Naive thymus-derived CD8-positive, alpha-beta T cell (primary cell): ENCODE data around the gene ALKBH1. TPM values are rescaled to one million over a fixed set of nuclear protein-coding genes. Genes with fewer than 3 reads are reported as not detected.
A peak's percentile ranks its signal among the peaks of the same experiment; 100 is the strongest.
"Not testable (repeated sequence)": the region's sequence is repeated elsewhere in the genome, so short reads cannot be mapped to it uniquely, and the experiment has no call there.

Source experiments
- ATAC-seq, 2 donors: fragments of 150-1000 bp; cut with Tn5 transposase in 1 of 2; sonication (Bioruptor Pico), chemical (Tn5 transposase) in 1 of 2; 1 replicate in 1 of 2; 2 replicates in 1 of 2; pipeline ENCODE4 v1.10.0; 2021; ENCODE audit warnings: mild to moderate bottlenecking in 2 of 2, moderate library complexity in 2 of 2
- POLR2A ChIA-PET: fragments of 350-600 bp; sonication (Branson Sonifier 250); formaldehyde crosslinking; loops from one replicate; lab custom pipeline; 2021; ENCODE audit warnings: antibody characterized with exemption; lab: Charles Lee
- DNase-seq, 10 donors: peaks; one replicate each; pipeline versions ENCODE4 v3.0.0 to v3.0.0-alpha.2; 2020 to 2022
- H3K27ac Mint-ChIP-seq, 10 donors: one replicate each; pipeline ENCODE4 v1.8.0; 2020 to 2022; ENCODE audit warnings: mild to moderate bottlenecking in 10 of 10, mixed read lengths in 10 of 10, moderate library complexity in 4 of 10, inconsistent platforms in 1 of 10
- H3K27me3 Mint-ChIP-seq, 5 donors: one replicate each; pipeline ENCODE4 v1.8.0; 2021 to 2022; ENCODE audit warnings: mixed read lengths in 5 of 5
- H3K36me3 Mint-ChIP-seq, 3 donors: one replicate each; pipeline ENCODE4 v1.8.0; 2020 to 2022; ENCODE audit warnings: mixed read lengths in 3 of 3, mild to moderate bottlenecking in 2 of 3, inconsistent platforms in 1 of 3
- H3K4me1 Mint-ChIP-seq, 4 donors: one replicate each; pipeline ENCODE4 v1.8.0; 2021 to 2022; ENCODE audit warnings: mixed read lengths in 4 of 4
- H3K4me3 Mint-ChIP-seq, 10 donors: one replicate each; pipeline ENCODE4 v1.8.0; 2020 to 2022; ENCODE audit warnings: mild to moderate bottlenecking in 10 of 10, mixed read lengths in 10 of 10, moderate library complexity in 6 of 10, inconsistent platforms in 1 of 10
- H3K9me3 Mint-ChIP-seq, 9 donors: one replicate each; pipeline ENCODE4 v1.8.0; 2020 to 2022; ENCODE audit warnings: mixed read lengths in 9 of 9, mild to moderate bottlenecking in 3 of 9, inconsistent platforms in 1 of 9, moderate library complexity in 1 of 9
- polyA plus RNA-seq, 3 donors: library from polyadenylated mRNA; unstranded; fragments of 300-500 nt; fragmentation: Illumina TruSeq; gene quantifications; one replicate each; pipeline ENCODE4 v1.2.3, GENCODE V29; 2021
- total RNA-seq, 8 experiments: library from RNA in 2 of 8; stranded (reverse) in 2 of 8; gene quantifications; one replicate each; pipeline ENCODE4 v1.2.3 and lab custom pipeline; 2021 to 2026

The ALKBH1 gene
- total and polyA plus RNA-seq, 5 experiments from 2014 or later, result 3.9 to 20.8 (median 7.0) TPM

DNA sequence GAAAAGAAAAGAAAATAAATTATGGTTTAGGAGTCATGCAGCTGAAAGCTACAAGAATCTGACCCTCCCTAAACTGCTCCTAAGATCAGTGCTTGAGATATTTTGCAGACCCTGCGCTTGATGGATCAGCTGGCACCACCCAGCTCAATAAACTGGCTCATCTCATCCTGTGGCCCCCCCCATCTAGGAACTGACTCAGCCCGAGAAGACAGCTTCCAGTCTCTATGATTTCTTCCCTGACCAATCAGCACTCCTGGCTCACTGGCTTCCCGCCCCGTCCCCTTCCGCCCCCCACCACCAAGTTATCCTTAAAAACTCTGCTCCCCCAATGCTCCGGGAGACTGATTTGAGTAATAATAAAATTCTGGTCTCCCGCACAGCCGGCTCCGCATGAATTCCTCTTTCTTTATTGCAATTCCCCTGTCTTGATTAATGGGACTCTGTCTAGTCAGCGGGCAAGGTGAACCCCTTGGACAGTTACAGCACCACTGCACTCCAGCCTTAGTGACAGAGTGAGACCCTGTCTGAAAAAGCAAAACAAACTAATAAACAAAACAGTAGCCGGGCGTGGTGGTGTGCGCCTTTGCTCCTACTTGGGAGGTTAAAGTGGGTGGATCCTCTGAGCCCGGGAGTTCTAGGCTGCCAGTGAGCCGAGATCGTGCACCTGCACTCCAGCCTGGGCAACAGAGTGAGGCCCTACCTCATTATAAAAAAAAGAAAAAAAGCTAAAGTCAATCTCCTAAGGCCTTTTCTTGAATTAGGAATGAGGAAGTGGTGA, 66.9 kb downstream of the ALKBH1 start:
- POLR2A ChIA-PET, result no interaction called here
- Mint-ChIP-seq H3K27me3 (no peaks in the 10 kb centered on the region), H3K9me3 (no peaks in the 10 kb centered on the region), H3K4me3 (peak overlapping the region; percentile 88 to 98 (median 91)), H3K4me1 (peaks cover 3 to 20% (median 17%) of the 10 kb centered on the region in 4 donors), H3K27ac (peak overlapping the region; percentile 80 to 97 (median 96)), H3K36me3 (no peaks in the 10 kb centered on the region)
- no peak for DNase-seq
- peak in 1 of 2 donors; percentile 7 for ATAC-seq

DNA sequence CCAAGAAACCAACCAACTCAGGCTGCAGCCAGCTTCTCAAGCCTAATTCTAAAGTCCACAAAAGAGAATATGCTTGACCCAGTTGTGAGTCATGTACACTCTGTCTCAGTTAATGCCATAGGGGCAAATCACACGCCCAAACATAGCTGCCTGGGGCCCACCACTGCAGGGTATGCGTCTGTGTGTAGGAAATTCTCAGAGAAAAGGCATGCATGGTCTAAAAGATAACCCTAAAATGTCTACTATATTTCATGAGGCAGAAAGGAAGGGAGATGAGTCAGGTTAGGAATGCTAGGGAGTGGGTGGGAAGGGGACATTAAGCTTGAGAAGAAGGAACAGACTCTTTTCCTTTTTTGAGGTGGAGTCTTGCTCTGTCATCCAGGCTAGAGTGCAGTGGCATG, 69.1 kb downstream of the ALKBH1 start:
- POLR2A ChIA-PET, result no interaction called here

DNA sequence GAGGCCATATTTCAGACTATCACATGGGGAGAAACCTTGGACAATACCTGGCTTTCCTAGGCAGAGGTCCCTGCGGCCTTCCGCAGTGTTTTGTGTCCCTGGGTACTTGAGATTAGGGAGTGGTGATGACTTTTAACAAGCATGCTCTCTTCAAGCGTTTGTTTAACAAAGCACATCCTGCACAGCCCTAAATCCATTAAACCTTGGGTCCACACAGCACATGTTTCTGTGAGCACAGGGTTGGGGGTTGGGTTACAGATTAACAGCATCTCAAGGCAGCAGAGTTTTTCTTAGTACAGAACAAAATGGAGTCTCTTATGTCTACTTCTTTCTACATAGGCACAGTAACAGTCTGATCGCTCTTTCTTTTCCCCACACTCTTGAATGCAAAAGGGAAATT, 72.0 kb downstream of the ALKBH1 start:
- H3K9me3 Mint-ChIP-seq, ATAC-seq: not testable (repeated sequence)

More for the DNA sequence above, 69.1 kb downstream of the ALKBH1 start:
- H3K4me3 Mint-ChIP-seq, result no peak overlapping the region
- H3K9me3 Mint-ChIP-seq, result peaks cover 0 to 4% (median 0%) of the 10 kb centered on the region in 9 donors
- H3K27me3 Mint-ChIP-seq, result no peaks in the 10 kb centered on the region
- H3K4me1 Mint-ChIP-seq, result peaks cover 3 to 20% (median 16%) of the 10 kb centered on the region in 4 donors
- no peak for ATAC-seq
- no peak for DNase-seq
- H3K27ac Mint-ChIP-seq, result peak overlapping the region in 1 of 10 donors; percentile 51
- peaks cover 0 to 4% (median 0%) of the 10 kb centered on the region in 3 donors for H3K36me3 Mint-ChIP-seq

DNA sequence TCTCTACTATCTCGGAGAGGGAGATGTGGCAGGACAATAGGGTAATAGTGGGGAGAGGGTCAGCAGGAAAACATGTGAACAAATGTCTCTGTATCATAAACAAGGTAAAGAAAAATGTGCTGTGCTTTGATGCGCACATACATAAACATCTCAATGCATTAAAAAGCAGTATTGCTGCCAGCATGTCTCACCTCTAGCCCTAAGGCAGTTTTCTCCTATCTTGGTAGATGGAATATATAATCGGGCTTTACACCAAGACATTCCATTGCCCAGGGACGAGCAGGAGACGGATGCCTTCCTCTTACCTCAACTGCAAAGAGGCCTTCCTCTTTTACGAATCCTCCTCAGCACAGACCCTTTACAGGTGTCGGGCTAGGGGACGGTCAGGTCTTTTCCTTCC, 72.4 kb downstream of the ALKBH1 start:
- ATAC-seq, H3K4me3 Mint-ChIP-seq, H3K4me1 Mint-ChIP-seq, DNase-seq, POLR2A ChIA-PET, H3K36me3 Mint-ChIP-seq, H3K27me3 Mint-ChIP-seq, H3K9me3 Mint-ChIP-seq: not testable (repeated sequence)
- peak overlapping the region in 1 of 10 donors; percentile 60 for H3K27ac Mint-ChIP-seq

More for the DNA sequence above, 72.0 kb downstream of the ALKBH1 start:
- H3K36me3 Mint-ChIP-seq, H3K4me3 Mint-ChIP-seq, H3K27me3 Mint-ChIP-seq, H3K4me1 Mint-ChIP-seq, POLR2A ChIA-PET, H3K27ac Mint-ChIP-seq, DNase-seq: not testable (repeated sequence)

- DNase-seq (no peak), ATAC-seq (no peak)
- no peak overlapping the region for H3K27ac Mint-ChIP-seq
- peaks cover 0 to 8% (median 7%) of the 10 kb centered on the region in 3 donors for H3K36me3 Mint-ChIP-seq
- H3K4me1 Mint-ChIP-seq, result peaks cover under 1 to 4% (median 3%) of the 10 kb centered on the region in 4 donors
- POLR2A ChIA-PET, result no interaction called here
- H3K27me3 Mint-ChIP-seq, result peaks cover 0 to 3% (median 0%) of the 10 kb centered on the region in 5 donors
- peaks cover 0 to 10% (median 4%) of the 10 kb centered on the region in 9 donors for H3K9me3 Mint-ChIP-seq
- H3K4me3 Mint-ChIP-seq, result no peak overlapping the region
Measured at GRCh38 chr14:77630111-77630510, 77.7 kb downstream of the ALKBH1 start.

DNA sequence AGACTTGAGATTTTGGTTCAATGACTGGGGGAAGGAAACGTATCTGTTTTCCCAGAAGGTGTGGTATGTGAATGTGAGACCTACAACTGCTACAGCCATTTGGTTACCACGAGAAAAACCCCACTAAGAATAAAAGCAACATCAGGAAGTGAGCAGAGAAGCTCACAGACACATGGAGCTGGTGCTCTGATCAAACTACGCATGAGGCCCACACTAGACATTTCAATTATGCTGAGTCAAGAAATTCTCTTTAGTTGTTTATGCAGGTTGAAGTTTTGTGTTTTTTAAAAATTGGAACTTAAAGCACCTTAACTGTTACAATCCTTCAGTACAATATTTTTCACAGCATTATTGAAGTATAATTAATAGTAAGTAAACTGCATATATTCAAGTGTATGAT, 82.5 kb downstream of the ALKBH1 start:
- peaks cover 2 to 7% (median 5%) of the 10 kb centered on the region in 4 donors for H3K4me1 Mint-ChIP-seq
- POLR2A ChIA-PET, result no interaction called here
- DNase-seq, result peak in 2 of 10 donors; percentile 18 to 33
- peak overlapping the region in 6 of 10 donors; percentile 3 to 86 (median 34) for H3K27ac Mint-ChIP-seq
- peaks cover 0 to 7% (median 4%) of the 10 kb centered on the region in 9 donors for H3K9me3 Mint-ChIP-seq
- H3K27me3 Mint-ChIP-seq, result peaks cover 0 to 3% (median 0%) of the 10 kb centered on the region in 5 donors
- peaks cover 0 to 8% (median 3%) of the 10 kb centered on the region in 3 donors for H3K36me3 Mint-ChIP-seq
- peak; percentile 50 to 93 for ATAC-seq
- no peak overlapping the region for H3K4me3 Mint-ChIP-seq

DNA sequence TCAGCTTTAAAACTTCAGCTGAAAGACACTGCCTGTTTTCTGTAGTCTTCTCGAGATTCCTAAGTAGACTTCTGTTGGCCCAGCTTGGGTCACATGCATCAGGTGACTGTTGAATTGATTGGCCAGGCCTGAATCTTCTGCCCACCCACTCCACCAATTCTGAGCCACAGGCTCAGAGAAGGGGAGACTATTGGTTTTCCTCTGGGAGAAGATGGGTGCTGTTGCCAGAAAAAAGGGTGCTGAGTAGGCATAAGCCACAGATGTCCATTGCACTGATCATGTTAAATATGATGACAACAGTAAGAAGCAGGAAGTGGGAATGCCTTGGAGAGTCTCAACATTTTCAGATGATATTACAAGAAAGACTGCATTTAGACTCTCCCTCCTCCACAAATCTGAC, 84.6 kb downstream of the ALKBH1 start:
- H3K4me3 Mint-ChIP-seq, result no peak overlapping the region
- H3K27ac Mint-ChIP-seq, result no peak overlapping the region
- H3K4me1 Mint-ChIP-seq, result peaks cover 2 to 7% (median 5%) of the 10 kb centered on the region in 4 donors
- no peaks in the 10 kb centered on the region for H3K36me3 Mint-ChIP-seq
- H3K9me3 Mint-ChIP-seq, result peaks cover 0 to 2% (median 0%) of the 10 kb centered on the region in 9 donors
- no peak for DNase-seq
- POLR2A ChIA-PET, result no interaction called here
- H3K27me3 Mint-ChIP-seq, result no peaks in the 10 kb centered on the region
- ATAC-seq, result no peak

Other genes with a start within 250 kb of the ALKBH1 start
- 100 to 1,000 TPM; 105 to 114 TPM for gene AHSA1, start 249.9 kb downstream of the ALKBH1 start, total RNA-seq
- gene AHSA1, start 249.9 kb downstream of the ALKBH1 start, polyA plus RNA-seq, result 100 to 1,000 TPM; 112 to 171 (median 123) TPM
- not detected for gene ISM2, start 209.2 kb downstream of the ALKBH1 start, total RNA-seq
- gene ISM2, start 209.2 kb downstream of the ALKBH1 start, polyA plus RNA-seq, result not detected
- gene SPTLC2, start 91.4 kb downstream of the ALKBH1 start, total RNA-seq, result 10 to 100 TPM; 22.6 to 26.0 TPM
- gene SPTLC2, start 91.4 kb downstream of the ALKBH1 start, polyA plus RNA-seq, result 10 to 100 TPM; 10.0 to 11.8 (median 11.2) TPM
- gene SLIRP, start 80 bp upstream of the ALKBH1 start, total RNA-seq, result 10 to 100 TPM; 44.8 to 55.0 TPM
- 100 to 1,000 TPM; 235 to 244 (median 240) TPM for gene SLIRP, start 80 bp upstream of the ALKBH1 start, polyA plus RNA-seq
- gene SNW1, start 53.1 kb upstream of the ALKBH1 start, total RNA-seq, result 100 to 1,000 TPM in 1 of 2 experiments, 10 to 100 TPM in 1; 96.6 to 108 TPM
- 10 to 100 TPM; 60.4 to 69.5 (median 61.9) TPM for gene SNW1, start 53.1 kb upstream of the ALKBH1 start, polyA plus RNA-seq
- gene ADCK1, start 92.1 kb upstream of the ALKBH1 start, total RNA-seq, result 1 to 10 TPM; 7.0 to 7.3 TPM
- 1 to 10 TPM; 5.2 to 7.0 (median 6.8) TPM for gene ADCK1, start 92.1 kb upstream of the ALKBH1 start, polyA plus RNA-seq